MCF 10A (cell line): ENCODE measurements around the gene TIAM2. TPM values are rescaled to one million over a fixed set of nuclear protein-coding genes. Genes with fewer than 3 reads are reported as not detected.

Experiments used
- BruUV-seq: library from RNA; stranded (reverse); fragments of 400-500 nt; replicated peaks from 2 replicates; lab custom pipeline; 2021; lab: Mats Ljungman, UMichigan
- CTCF ChIA-PET: fragments of 300-600 bp; sonication (Branson Sonifier 250); formaldehyde crosslinking; extraction: SDS; loops from one replicate; lab custom pipeline; 2021; ENCODE audit warnings: antibody characterized with exemption, inconsistent platforms; lab: Yijun Ruan, JAX
- POLR2A ChIA-PET: fragments of 300-600, 350-650 bp; sonication (Branson Sonifier 250); formaldehyde crosslinking; extraction: SDS; loops from one replicate; lab custom pipeline; 2020; ENCODE audit warnings: antibody characterized with exemption, inconsistent platforms; lab: Yijun Ruan, JAX
- DNase-seq: peaks from one replicate; pipeline ENCODE4 v3.0.0-alpha.2; 2018; ENCODE audit not compliant: unreplicated experiment
- H3K27ac Mint-ChIP-seq: one replicate; pipeline ENCODE4 v1.8.0; 2022; ENCODE audit warnings: mild to moderate bottlenecking, low read depth, mixed read lengths; ENCODE audit not compliant: unreplicated experiment
- H3K27me3 Mint-ChIP-seq: one replicate; pipeline ENCODE4 v1.8.0; 2022; ENCODE audit warnings: mixed read lengths; ENCODE audit not compliant: insufficient read depth, unreplicated experiment
- H3K36me3 Mint-ChIP-seq: one replicate; pipeline ENCODE4 v1.8.0; 2022; ENCODE audit warnings: mild to moderate bottlenecking, moderate library complexity, mixed read lengths; ENCODE audit not compliant: insufficient read depth, unreplicated experiment
- H3K4me1 Mint-ChIP-seq: one replicate; pipeline ENCODE4 v1.8.0; 2022; ENCODE audit warnings: mixed read lengths; ENCODE audit not compliant: insufficient read depth, unreplicated experiment
- H3K4me3 Mint-ChIP-seq: one replicate; pipeline ENCODE4 v1.8.0; 2022; ENCODE audit warnings: mild to moderate bottlenecking, moderate library complexity, mixed read lengths; ENCODE audit not compliant: unreplicated experiment
- H3K9me3 Mint-ChIP-seq: one replicate; pipeline ENCODE4 v1.8.0; 2022; ENCODE audit warnings: mixed read lengths; ENCODE audit not compliant: unreplicated experiment
- intact Hi-C: fragments of 100-400 bp; cut with micrococcal nuclease; formaldehyde crosslinking; loops from 2 replicates; pipeline ENCODE4 v1.14.1; 2022
- total RNA-seq: library from RNA; stranded (reverse); gene quantifications from 2 replicates; pipeline ENCODE4 v1.2.3, GENCODE V29; 2022
- TF ChIP-seq, protein P1 (sequence below): fragments of 200-600 bp; IDR thresholded peaks from one replicate; pipeline ENCODE4 v1.8.0; 2022; ENCODE audit warnings: antibody characterized with exemption, mild to moderate bottlenecking; ENCODE audit not compliant: unreplicated experiment

The TIAM2 gene
- total RNA-seq, 1 experiment from 2014 or later = 3.1 TPM

GRCh38 chr6:155045561-155046404, 50.7 kb downstream of the TIAM2 start:
- POLR2A ChIA-PET = no interaction called here
- no peaks in the 10 kb centered on the region for H3K4me1 Mint-ChIP-seq
- H3K27ac Mint-ChIP-seq = no peak overlapping the region
- TF ChIP-seq, protein P1, sequence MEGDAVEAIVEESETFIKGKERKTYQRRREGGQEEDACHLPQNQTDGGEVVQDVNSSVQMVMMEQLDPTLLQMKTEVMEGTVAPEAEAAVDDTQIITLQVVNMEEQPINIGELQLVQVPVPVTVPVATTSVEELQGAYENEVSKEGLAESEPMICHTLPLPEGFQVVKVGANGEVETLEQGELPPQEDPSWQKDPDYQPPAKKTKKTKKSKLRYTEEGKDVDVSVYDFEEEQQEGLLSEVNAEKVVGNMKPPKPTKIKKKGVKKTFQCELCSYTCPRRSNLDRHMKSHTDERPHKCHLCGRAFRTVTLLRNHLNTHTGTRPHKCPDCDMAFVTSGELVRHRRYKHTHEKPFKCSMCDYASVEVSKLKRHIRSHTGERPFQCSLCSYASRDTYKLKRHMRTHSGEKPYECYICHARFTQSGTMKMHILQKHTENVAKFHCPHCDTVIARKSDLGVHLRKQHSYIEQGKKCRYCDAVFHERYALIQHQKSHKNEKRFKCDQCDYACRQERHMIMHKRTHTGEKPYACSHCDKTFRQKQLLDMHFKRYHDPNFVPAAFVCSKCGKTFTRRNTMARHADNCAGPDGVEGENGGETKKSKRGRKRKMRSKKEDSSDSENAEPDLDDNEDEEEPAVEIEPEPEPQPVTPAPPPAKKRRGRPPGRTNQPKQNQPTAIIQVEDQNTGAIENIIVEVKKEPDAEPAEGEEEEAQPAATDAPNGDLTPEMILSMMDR = no peak
- H3K36me3 Mint-ChIP-seq = no peaks in the 10 kb centered on the region
- CTCF ChIA-PET = no interaction called here
- no peaks in the 10 kb centered on the region for H3K9me3 Mint-ChIP-seq
- BruUV-seq = no TSS peak
- no peak for DNase-seq
- H3K4me3 Mint-ChIP-seq = no peak overlapping the region
- intact Hi-C loops = no loop called here
- peaks cover 18% of the 10 kb centered on the region for H3K27me3 Mint-ChIP-seq

DNA sequence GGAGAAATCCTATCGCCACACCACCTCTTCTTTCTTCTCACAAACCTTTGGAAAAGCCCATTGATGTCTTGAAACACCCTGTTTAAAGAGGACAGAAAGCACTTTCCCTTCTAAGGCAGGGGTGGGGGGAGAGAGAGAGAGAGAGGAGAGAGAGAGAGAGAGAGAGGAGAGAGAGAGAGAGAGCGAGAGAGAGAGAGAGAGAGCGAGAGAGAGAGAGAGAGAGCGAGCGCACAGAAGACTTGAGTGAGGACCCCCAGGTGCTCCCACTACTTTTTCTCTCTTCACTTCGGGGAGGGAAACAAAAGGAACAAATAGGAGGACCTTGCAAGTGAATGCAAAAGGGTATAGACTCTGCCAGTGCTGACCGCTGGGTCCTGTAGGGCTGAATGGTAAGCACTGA, 52.4 kb downstream of the TIAM2 start:
- no peaks in the 10 kb centered on the region for H3K4me1 Mint-ChIP-seq
- BruUV-seq = no TSS peak
- CTCF ChIA-PET = no interaction called here
- TF ChIP-seq, protein P1 = no peak
- intact Hi-C loops = no loop called here
- H3K9me3 Mint-ChIP-seq = no peaks in the 10 kb centered on the region
- H3K4me3 Mint-ChIP-seq = no peak overlapping the region
- peaks cover 18% of the 10 kb centered on the region for H3K27me3 Mint-ChIP-seq
- no peaks in the 10 kb centered on the region for H3K36me3 Mint-ChIP-seq
- POLR2A ChIA-PET = no interaction called here
- DNase-seq = no peak
- H3K27ac Mint-ChIP-seq = no peak overlapping the region

DNA sequence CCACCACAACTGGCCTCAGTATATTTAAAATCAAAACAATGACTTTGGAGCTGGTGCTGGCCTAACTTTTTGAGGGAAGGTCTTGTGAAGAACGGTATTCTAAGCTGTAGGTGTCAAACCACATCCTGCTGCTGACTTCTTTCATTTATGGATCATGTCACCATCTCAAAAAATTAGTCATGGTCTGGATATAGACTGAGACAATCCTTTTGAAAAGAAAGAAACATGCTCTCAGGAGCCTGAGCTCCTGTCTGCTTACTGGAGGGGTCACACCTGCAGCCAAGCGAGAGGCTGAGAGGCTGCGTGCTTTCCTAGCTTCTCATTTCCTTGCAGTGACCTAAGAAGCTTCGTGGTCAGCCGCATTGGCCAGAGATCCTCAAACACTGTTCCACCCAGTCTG, 55.2 kb downstream of the TIAM2 start:
- Mint-ChIP-seq H3K9me3 (no peaks in the 10 kb centered on the region), H3K4me3 (no peak overlapping the region), H3K27ac (no peak overlapping the region), H3K4me1 (no peaks in the 10 kb centered on the region), H3K36me3 (no peaks in the 10 kb centered on the region), H3K27me3 (peaks cover 18% of the 10 kb centered on the region)
- TF ChIP-seq, protein P1 = no peak
- no TSS peak for BruUV-seq
- intact Hi-C loops = no loop called here
- ChIA-PET CTCF (interaction anchor here (0.7 kb wide), 1 partner anchor 28 kb away, joined by 3 read pairs; no protein-coding TSS in a partner anchor), POLR2A (no interaction called here)
- no peak for DNase-seq

- CTCF ChIA-PET = no interaction called here
- BruUV-seq = no TSS peak
- DNase-seq = no peak
- Mint-ChIP-seq H3K9me3 (no peaks in the 10 kb centered on the region), H3K27ac (no peak overlapping the region), H3K4me1 (no peaks in the 10 kb centered on the region), H3K27me3 (no peaks in the 10 kb centered on the region), H3K4me3 (no peak overlapping the region), H3K36me3 (no peaks in the 10 kb centered on the region)
- POLR2A ChIA-PET = interaction anchor here (0.6 kb wide), 1 partner anchor 18 kb away, joined by 3 read pairs; no protein-coding TSS in a partner anchor
- TF ChIP-seq, protein P1 = no peak
- intact Hi-C loops = no loop called here
These were observed 59.6 kb downstream of the TIAM2 start for GRCh38 chr6:155054491-155055250.
